Adrenal gland (tissue), 12 donors: ENCODE data around the gene PTPRF. TPM values are rescaled to one million over a fixed set of nuclear protein-coding genes. Genes with fewer than 3 reads are reported as not detected.

Experiments
- DNase-seq, 7 donors: peaks; one replicate each; pipeline ENCODE4 v3.0.0-alpha.2; 2019 to 2020
- H3K27ac ChIP-seq, 5 donors: fragments of 200-600 bp; sonication (generic) in 4 of 5; 1 replicate in 3 of 5; 2 replicates in 2 of 5; pipeline versions ENCODE4 v1.5.1 to v1.8.0; 2016 to 2020; ENCODE audit warnings: mild to moderate bottlenecking in 1 of 5
- H3K27me3 ChIP-seq: fragments of 200-600 bp; 2 replicates; pipeline ENCODE4 v1.8.0; 2021
- H3K36me3 ChIP-seq, 2 donors: fragments of 200-600 bp; replicated peaks in 1 of 2; 1 replicate in 1 of 2; 2 replicates in 1 of 2; pipeline versions ENCODE4 v1.5.1 to v1.8.0; 2018 to 2022
- H3K4me1 ChIP-seq, 2 donors: fragments of 200-600 bp; replicated peaks in 1 of 2; 1 replicate in 1 of 2; 2 replicates in 1 of 2; pipeline versions ENCODE4 v1.5.1 to v1.8.0; 2018 to 2021
- H3K4me3 ChIP-seq, 4 donors: fragments of 200-600 bp; sonication (generic) in 3 of 4; one replicate each; pipeline ENCODE4 v1.5.1; 2016 to 2018
- H3K9me3 ChIP-seq, 3 donors: fragments of 200-600 bp; sonication (generic) in 1 of 3; replicated peaks in 1 of 3; 1 replicate in 2 of 3; 2 replicates in 1 of 3; pipeline versions ENCODE4 v1.5.1 to v1.8.0; 2016 to 2021
- POLR2A ChIP-seq, 2 donors: fragments of 450-650 bp; IDR thresholded peaks; one replicate each; pipeline ENCODE4 v1.6.1; 2017; ENCODE audit warnings: antibody characterized with exemption in 2 of 2, mild to moderate bottlenecking in 2 of 2, moderate library complexity in 1 of 2
- WGBS, 4 donors: extraction: QIAGEN DNeasy Blood & Tissue Kit in 2 of 4; methylation state at CpG; one replicate each; pipeline versions ENCODE4 v1.1.5 to v1.1.7; 2013 to 2017; 5-methylcytosine and 5-hydroxymethylcytosine counted together
- intact Hi-C, 2 donors: fragments of 100-400 bp; cut with DNase I; formaldehyde crosslinking; loops; one replicate each; pipeline versions ENCODE4 v1.14.1 to v1.15.0; 2022 to 2023
- polyA plus RNA-seq, 3 donors: library from polyadenylated mRNA; stranded (reverse); fragments of 200-250 nt in 2 of 3; fragments of 350-450 nt in 1 of 3; fragmentation: Illumina TruSeq in 1 of 3; extraction: RNeasy Lipid Tissue Mini Kit (QIAGEN cat#74804) in 1 of 3; gene quantifications; one replicate each; pipeline ENCODE4 v1.2.3, GENCODE V29; 2013 to 2014
- total RNA-seq, 9 donors: library from RNA; depleted of rRNA in 4 of 9; stranded (reverse); fragments of >200 nt in 4 of 9; fragments of 120-200 nt in 1 of 9; fragmentation: NEBNext Ultra II Directional in 1 of 9; extraction: Animal tissue kit (Norgen Biotek cat#: 25700) in 1 of 9; gene quantifications; one replicate each; pipeline versions ENCODE4 v1.1.0 to v1.2.4, GENCODE V29; 2013 to 2023
- TF ChIP-seq, protein P1 (sequence below), 6 experiments: fragments of 450-650 bp in 4 of 6; fragments of 200-600 bp in 2 of 6; sonication (generic) in 1 of 6; IDR thresholded peaks; 1 replicate in 5 of 6; 2 replicates in 1 of 6; pipeline versions ENCODE4 v1.5.1 to v1.8.0; 2016 to 2021; ENCODE audit warnings: antibody characterized with exemption in 6 of 6, mild to moderate bottlenecking in 2 of 6, moderate library complexity in 1 of 6
- donor health status: healthy with polysubstance abuse.
- donor health status: Bipolar disorder and iron deficiency.
- donor health status: DM: yes; HTN: yes; CAD: no.
- donor health status: DM: no; HTN: no; CAD: no.
- donor health status: DM: no; HTN: no; CAD: no.
- donor health status: DM: yes; HTN: yes; CAD: no.

Gene PTPRF
- total and polyA plus RNA-seq, 12 donors = 9.2 to 92.0 (median 30.1) TPM

GRCh38 chr1:43592974-43593683 is 62.4 kb downstream of the PTPRF start:
- no peak overlapping the region for H3K4me3 ChIP-seq
- no peaks in the 10 kb centered on the region for H3K4me1 ChIP-seq
- H3K36me3 ChIP-seq = peaks cover 0 to 5% of the 10 kb centered on the region in 2 donors
- no peak for DNase-seq
- 88 to 93% (median 91%) methylated on average over 13 to 16 of the region's 16 CpGs for WGBS, 4 donors
- intact Hi-C loops = no loop called here
- no peak overlapping the region for H3K27ac ChIP-seq
- TF ChIP-seq, protein P1, sequence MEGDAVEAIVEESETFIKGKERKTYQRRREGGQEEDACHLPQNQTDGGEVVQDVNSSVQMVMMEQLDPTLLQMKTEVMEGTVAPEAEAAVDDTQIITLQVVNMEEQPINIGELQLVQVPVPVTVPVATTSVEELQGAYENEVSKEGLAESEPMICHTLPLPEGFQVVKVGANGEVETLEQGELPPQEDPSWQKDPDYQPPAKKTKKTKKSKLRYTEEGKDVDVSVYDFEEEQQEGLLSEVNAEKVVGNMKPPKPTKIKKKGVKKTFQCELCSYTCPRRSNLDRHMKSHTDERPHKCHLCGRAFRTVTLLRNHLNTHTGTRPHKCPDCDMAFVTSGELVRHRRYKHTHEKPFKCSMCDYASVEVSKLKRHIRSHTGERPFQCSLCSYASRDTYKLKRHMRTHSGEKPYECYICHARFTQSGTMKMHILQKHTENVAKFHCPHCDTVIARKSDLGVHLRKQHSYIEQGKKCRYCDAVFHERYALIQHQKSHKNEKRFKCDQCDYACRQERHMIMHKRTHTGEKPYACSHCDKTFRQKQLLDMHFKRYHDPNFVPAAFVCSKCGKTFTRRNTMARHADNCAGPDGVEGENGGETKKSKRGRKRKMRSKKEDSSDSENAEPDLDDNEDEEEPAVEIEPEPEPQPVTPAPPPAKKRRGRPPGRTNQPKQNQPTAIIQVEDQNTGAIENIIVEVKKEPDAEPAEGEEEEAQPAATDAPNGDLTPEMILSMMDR (IDR thresholded peaks at IDR 0.05) = no peak
- TF ChIP-seq POLR2A (IDR thresholded peaks at IDR 0.05) = no peak
- H3K9me3 ChIP-seq = no peaks in the 10 kb centered on the region
- no peaks in the 10 kb centered on the region for H3K27me3 ChIP-seq

GRCh38 chr1:43596579-43596978 is 65.9 kb downstream of the PTPRF start:
- no peak for DNase-seq
- H3K27me3 ChIP-seq = no peaks in the 10 kb centered on the region
- peaks cover 0 to 5% of the 10 kb centered on the region in 2 donors for H3K36me3 ChIP-seq
- TF ChIP-seq, protein P1 (IDR thresholded peaks at IDR 0.05) = no peak
- no peak for TF ChIP-seq POLR2A (IDR thresholded peaks at IDR 0.05)
- no peak overlapping the region for H3K4me3 ChIP-seq
- H3K4me1 ChIP-seq = no peaks in the 10 kb centered on the region
- H3K9me3 ChIP-seq = no peaks in the 10 kb centered on the region
- intact Hi-C loops = no loop called here
- no peak overlapping the region for H3K27ac ChIP-seq
- WGBS, 4 donors = 87 to 93% (median 91%) methylated on average over 8 of the region's 8 CpGs

GRCh38 chr1:43597028-43597427 is 66.3 kb downstream of the PTPRF start:
- WGBS, 4 donors = 83 to 95% (median 92%) methylated on average over 5 of the region's 5 CpGs
- no peaks in the 10 kb centered on the region for H3K4me1 ChIP-seq
- no peaks in the 10 kb centered on the region for H3K9me3 ChIP-seq
- no peaks in the 10 kb centered on the region for H3K27me3 ChIP-seq
- no peak for DNase-seq
- H3K36me3 ChIP-seq = peaks cover 0 to 5% of the 10 kb centered on the region in 2 donors
- intact Hi-C loops = no loop called here
- H3K27ac ChIP-seq = no peak overlapping the region
- H3K4me3 ChIP-seq = no peak overlapping the region
- no peak for TF ChIP-seq POLR2A (IDR thresholded peaks at IDR 0.05)
- TF ChIP-seq, protein P1 (IDR thresholded peaks at IDR 0.05) = no peak

- WGBS, 4 donors = 95 to 96% (median 96%) methylated on average over 30 to 31 of the region's 31 CpGs
- H3K27me3 ChIP-seq = no peaks in the 10 kb centered on the region
- H3K36me3 ChIP-seq = peaks cover 0 to 4% of the 10 kb centered on the region in 2 donors
- H3K4me1 ChIP-seq = no peaks in the 10 kb centered on the region
- H3K9me3 ChIP-seq = no peaks in the 10 kb centered on the region
- TF ChIP-seq POLR2A (IDR thresholded peaks at IDR 0.05) = no peak
- TF ChIP-seq, protein P1 (IDR thresholded peaks at IDR 0.05) = no peak
- no peak for DNase-seq
- intact Hi-C loops = no loop called here
- no peak overlapping the region for H3K4me3 ChIP-seq
- no peak overlapping the region for H3K27ac ChIP-seq
Observed at GRCh38 chr1:43597721-43598120, 67.0 kb downstream of the PTPRF start.
